ENCODE results near the gene ZNF274. TPM values are rescaled to one million over a fixed set of nuclear protein-coding genes. Genes with fewer than 3 reads are reported as not detected.

Gene ZNF274
- total and polyA plus RNA-seq, 2 of the 8 experiments (the other 6 are each of a cell fraction or from before 2014, with no cell fraction given), result 13.3 to 25.1 TPM

DNA sequence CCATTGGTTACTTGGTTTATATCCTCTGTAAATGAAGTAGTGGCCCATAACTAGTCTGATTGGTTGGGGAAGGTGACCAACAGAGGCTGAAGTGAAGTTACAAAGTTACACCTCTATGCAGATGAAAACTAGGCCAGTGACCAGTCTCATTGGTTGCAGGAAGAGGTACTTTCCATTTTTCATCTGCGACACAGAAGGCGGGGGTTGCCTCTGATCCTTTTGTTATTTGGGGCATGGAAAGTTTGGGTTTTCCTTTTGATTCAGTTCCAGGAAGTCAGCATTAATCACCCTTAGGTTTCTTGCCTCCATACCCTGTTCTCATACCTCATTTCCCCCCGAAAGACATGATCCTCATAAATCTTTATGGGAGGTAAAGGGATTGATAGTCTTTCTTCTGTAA is 66.0 kb downstream of the ZNF274 start:
- Histone ChIP-seq H2BK12ac (ENCODE audit: low read depth, low read length) (no peak overlapping the region), H4K91ac (replicated peaks; ENCODE audit: insufficient read length, low read length) (no peak overlapping the region), H2AK5ac (ENCODE audit: low read depth, low read length) (no peak overlapping the region), H3K4me2 (ENCODE audit: insufficient read depth in 1 of 2, low read depth in 2 of 2, low read length in 2 of 2) (no peak overlapping the region), H4K20me1 (replicated peaks in 1 of 2; ENCODE audit: control insufficient read depth in 1 of 2, insufficient read depth in 2 of 2, low read length in 2 of 2) (no peaks in the 10 kb centered on the region), H2BK15ac (ENCODE audit: low read length) (no peak overlapping the region), H4K5ac (ENCODE audit: insufficient read length, low read depth, low read length) (no peak overlapping the region), H3K27me3 (replicated peaks in 1 of 4; ENCODE audit: control insufficient read depth in 3 of 4, extremely low read depth in 1 of 4, insufficient read depth in 3 of 4, low read length in 3 of 4) (no peaks in the 10 kb centered on the region), H3K4me3 (ENCODE audit: extremely low read depth in 1 of 4, insufficient read depth in 2 of 4, low read depth in 3 of 4, low read length in 4 of 4) (no peak overlapping the region), H3K79me2 (ENCODE audit: control insufficient read depth in 1 of 2, insufficient read depth in 2 of 2, low read length in 2 of 2) (no peaks in the 10 kb centered on the region), H2BK5ac (ENCODE audit: low read depth, low read length) (no peak overlapping the region), H2BK20ac (ENCODE audit: low read length) (no peak overlapping the region), H3K56ac (replicated peaks; ENCODE audit: insufficient read length, low read depth, low read length) (no peak overlapping the region), H3K18ac (ENCODE audit: extremely low read depth, low read length) (no peak overlapping the region), H3K36me3 (ENCODE audit: control insufficient read depth in 2 of 4, insufficient read depth in 4 of 4, low read length in 3 of 4) (peaks cover 67 to 100% (median 91%) of the 10 kb centered on the region in 4 experiments), H3K14ac (ENCODE audit: insufficient read length) (no peak overlapping the region), H2AFZ (ENCODE audit: low read length) (no peak overlapping the region), H3K4me1 (replicated peaks in 1 of 4; ENCODE audit: control insufficient read depth in 3 of 4, insufficient read depth in 4 of 4, low read length in 3 of 4) (no peaks in the 10 kb centered on the region), H3K4ac (replicated peaks; ENCODE audit: insufficient read length, low read depth, low read length) (no peak overlapping the region), H3K27ac (ENCODE audit: low read depth, low read length) (no peak overlapping the region), H3K23ac (ENCODE audit: insufficient read length) (no peak overlapping the region), H2BK120ac (replicated peaks; ENCODE audit: low read depth, low read length) (no peak overlapping the region), H4K8ac (ENCODE audit: extremely low read depth, insufficient read depth, low read length) (no peak overlapping the region), H3K79me1 (ENCODE audit: low read depth, low read length) (no peaks in the 10 kb centered on the region; the same call in 1 of the 2 replicates), H3K9ac (replicated peaks in 1 of 4; ENCODE audit: extremely low read depth in 1 of 4, low read depth in 3 of 4, low read length in 3 of 4) (no peak overlapping the region), H3K23me2 (ENCODE audit: low read depth, low read length) (no peaks in the 10 kb centered on the region), H3K9me3 (ENCODE audit: insufficient read depth in 2 of 2, low read depth in 1 of 2, low read length in 1 of 2) (peaks cover 76 to 82% of the 10 kb centered on the region in 2 experiments)
- POLR2A ChIA-PET (ENCODE audit: partially characterized antibody), result interaction anchor here (0.6 to 10.6 kb wide), 7 partner anchors 9 to 28 kb away, joined by 3 to 152 read pairs (median 14); partner anchors contain the start of gene ZNF544
- DNase-seq (ENCODE audit: low read depth in 1 of 2, low spot score in 2 of 2) (no peak), FAIRE-seq (no peak)
- WGBS, 2 experiments (ENCODE audit: extremely low coverage in 1 of 2, insufficient coverage in 1 of 2, insufficient read length in 1 of 2, insufficient replicate concordance in 2 of 2, low coverage in 1 of 2, low lambda C conversion rate in 2 of 2, missing lambda C conversion rate in 1 of 2), result 97% methylated on average over 3 of the region's 3 CpGs; no CpG with 5 or more reads in 1 of the 2 experiments
- CTCF ChIA-PET (ENCODE audit: partially characterized antibody), result no interaction called here
- TF ChIP-seq PHF8 (conservative IDR thresholded peaks at IDR 0.05; ENCODE audit: low read depth, low read length), result no peak
- no peak for TF ChIP-seq TAF7 (optimal IDR thresholded peaks at IDR 0.05; ENCODE audit: borderline replicate concordance, low read depth, low read length)
- TF ChIP-seq EP300 (IDR thresholded peaks at IDR 0.05; ENCODE audit: borderline replicate concordance in 1 of 2, low read depth in 2 of 2, low read length in 2 of 2), result no peak
- TF ChIP-seq MAFK (IDR thresholded peaks at IDR 0.05; ENCODE audit: low read depth, low read length), result no peak
- TF ChIP-seq SRF (IDR thresholded peaks at IDR 0.05; ENCODE audit: low read depth, low read length), result no peak
- TF ChIP-seq, protein P1, sequence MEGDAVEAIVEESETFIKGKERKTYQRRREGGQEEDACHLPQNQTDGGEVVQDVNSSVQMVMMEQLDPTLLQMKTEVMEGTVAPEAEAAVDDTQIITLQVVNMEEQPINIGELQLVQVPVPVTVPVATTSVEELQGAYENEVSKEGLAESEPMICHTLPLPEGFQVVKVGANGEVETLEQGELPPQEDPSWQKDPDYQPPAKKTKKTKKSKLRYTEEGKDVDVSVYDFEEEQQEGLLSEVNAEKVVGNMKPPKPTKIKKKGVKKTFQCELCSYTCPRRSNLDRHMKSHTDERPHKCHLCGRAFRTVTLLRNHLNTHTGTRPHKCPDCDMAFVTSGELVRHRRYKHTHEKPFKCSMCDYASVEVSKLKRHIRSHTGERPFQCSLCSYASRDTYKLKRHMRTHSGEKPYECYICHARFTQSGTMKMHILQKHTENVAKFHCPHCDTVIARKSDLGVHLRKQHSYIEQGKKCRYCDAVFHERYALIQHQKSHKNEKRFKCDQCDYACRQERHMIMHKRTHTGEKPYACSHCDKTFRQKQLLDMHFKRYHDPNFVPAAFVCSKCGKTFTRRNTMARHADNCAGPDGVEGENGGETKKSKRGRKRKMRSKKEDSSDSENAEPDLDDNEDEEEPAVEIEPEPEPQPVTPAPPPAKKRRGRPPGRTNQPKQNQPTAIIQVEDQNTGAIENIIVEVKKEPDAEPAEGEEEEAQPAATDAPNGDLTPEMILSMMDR (IDR thresholded peaks at IDR 0.05; ENCODE audit: control extremely low read depth in 1 of 3, insufficient read depth in 1 of 3, low read depth in 1 of 3, low read length in 3 of 3), result no peak
- TF ChIP-seq BRCA1 (IDR thresholded peaks at IDR 0.05; ENCODE audit: low read depth, low read length), result no peak
- no peak for TF ChIP-seq TBP (IDR thresholded peaks at IDR 0.05; ENCODE audit: low read depth, low read length)
- no peak for TF ChIP-seq SIRT6 (IDR thresholded peaks at IDR 0.05; ENCODE audit: low read length)
- no peak for TF ChIP-seq SUZ12 (IDR thresholded peaks at IDR 0.05; ENCODE audit: low read length)
- TF ChIP-seq FOSL1 (IDR thresholded peaks at IDR 0.05; ENCODE audit: insufficient read depth, low read depth, low read length), result no peak
- no peak for TF ChIP-seq TAF1 (IDR thresholded peaks at IDR 0.05; ENCODE audit: low read depth, low read length)
